HG03025 (cell line): ENCODE results near the gene PKP3.
A peak's percentile ranks its signal among the peaks of the same experiment; 100 is the strongest.
"Not testable (repeated sequence)": the region's sequence is repeated elsewhere in the genome, so short reads cannot be mapped to it uniquely, and the experiment has no call there.

Experiments
- ATAC-seq: cut with Tn5 transposase; IDR thresholded peaks from one replicate; pipeline ENCODE4 v1.9.1; 2021; ENCODE audit warnings: mild to moderate bottlenecking, moderate library complexity; ENCODE audit not compliant: unreplicated experiment, low FRiP score

The PKP3 gene

GRCh38 chr11:393219-394033 lies 583 bp upstream of the PKP3 start:
- ATAC-seq: no peak

DNA sequence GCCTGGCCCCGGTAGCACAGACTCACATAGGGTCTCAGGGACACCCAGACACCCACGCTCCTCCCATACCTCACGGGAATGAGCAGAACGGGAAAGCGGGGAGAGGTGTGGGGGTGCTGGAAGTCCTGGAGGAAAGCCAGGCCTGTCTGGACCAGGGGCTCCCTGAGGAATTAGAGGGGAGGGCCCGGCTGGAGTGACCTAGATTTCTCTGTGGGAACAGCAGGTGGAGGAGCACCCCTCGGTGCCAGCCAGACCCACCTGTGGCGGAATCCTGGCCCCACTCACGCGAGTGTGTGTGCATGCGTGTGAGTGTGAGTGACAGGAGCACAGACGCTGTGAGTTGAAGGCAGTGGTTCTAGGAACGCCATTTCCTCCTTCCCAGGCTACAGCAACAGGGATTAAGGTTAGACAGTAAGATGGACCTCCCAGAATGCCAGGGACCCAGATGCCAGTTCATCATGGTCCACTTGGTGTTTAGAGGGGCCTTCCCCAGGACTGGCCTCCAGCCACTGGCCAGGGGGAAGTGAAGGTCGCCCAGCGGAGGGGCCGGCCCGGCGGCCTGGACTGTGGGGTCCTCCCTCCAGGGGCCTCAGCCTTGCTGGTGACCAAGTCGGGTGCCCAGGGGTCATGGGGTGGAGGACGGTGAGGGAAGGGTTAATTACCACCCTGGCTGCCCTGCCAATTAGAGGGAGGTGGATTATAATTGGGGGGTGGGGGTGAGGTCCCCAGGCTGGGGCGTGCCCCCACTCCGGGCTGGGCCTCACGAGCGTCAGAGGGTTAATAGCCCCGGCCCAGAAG lies 1.0 kb downstream of the PKP3 start:
- no peak for ATAC-seq

DNA sequence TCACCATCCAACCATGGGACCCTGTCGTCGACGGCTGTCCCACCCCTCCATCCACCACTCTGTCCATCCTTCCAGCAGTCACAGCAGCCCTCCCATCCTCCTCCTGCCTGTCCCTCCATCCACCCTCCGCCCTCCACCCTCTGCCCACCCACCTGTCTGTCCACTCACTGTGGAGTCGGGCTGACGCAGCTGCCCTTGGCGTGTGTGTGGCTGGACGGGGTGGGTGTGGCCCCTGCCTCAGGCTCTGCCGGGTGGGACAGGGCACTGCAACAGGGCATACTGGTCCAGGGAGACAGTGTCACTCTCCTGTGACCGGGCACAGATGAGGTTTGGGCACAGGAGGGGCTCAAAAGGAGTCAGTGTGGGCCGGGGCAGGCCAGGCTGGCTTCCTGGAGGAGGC lies 1.9 kb downstream of the PKP3 start:
- no peak for ATAC-seq

DNA sequence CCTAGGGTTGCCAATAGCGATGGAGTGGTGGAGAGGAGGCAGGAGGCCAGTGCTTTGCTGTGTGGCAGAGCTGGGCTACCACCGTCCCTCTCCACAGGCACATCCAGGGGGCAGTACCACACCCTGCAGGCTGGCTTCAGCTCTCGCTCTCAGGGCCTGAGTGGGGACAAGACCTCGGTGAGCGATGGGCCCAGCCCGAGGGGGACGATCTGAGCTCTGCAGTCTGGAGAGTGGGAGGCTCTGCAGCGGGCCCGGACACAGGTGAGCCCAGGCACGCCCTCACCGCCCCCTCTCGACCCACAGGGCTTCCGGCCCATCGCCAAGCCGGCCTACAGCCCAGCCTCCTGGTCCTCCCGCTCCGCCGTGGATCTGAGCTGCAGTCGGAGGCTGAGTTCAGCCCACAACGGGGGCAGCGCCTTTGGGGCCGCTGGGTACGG lies 2.5 kb downstream of the PKP3 start:
- ATAC-seq: peak; percentile 23

GRCh38 chr11:396948-397548 lies 3.0 kb downstream of the PKP3 start:
- peak; percentile 53 for ATAC-seq

DNA sequence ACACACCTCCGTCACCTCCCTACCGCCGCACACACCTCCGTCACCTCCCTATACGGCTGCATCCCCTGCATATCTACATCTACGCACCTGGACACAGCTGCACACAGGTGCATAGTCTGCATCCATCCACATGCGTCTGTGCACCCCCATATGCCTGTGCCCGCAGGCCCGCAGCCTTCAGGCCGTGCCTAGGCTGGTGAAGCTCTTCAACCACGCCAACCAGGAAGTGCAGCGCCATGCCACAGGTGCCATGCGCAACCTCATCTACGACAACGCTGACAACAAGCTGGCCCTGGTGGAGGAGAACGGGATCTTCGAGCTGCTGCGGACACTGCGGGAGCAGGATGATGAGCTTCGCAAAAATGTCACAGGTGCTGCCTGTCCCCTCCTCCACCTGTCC lies 4.8 kb downstream of the PKP3 start:
- ATAC-seq: no peak

- no peak for ATAC-seq
These were observed 5.8 kb downstream of the PKP3 start for GRCh38 chr11:399731-400211.

DNA sequence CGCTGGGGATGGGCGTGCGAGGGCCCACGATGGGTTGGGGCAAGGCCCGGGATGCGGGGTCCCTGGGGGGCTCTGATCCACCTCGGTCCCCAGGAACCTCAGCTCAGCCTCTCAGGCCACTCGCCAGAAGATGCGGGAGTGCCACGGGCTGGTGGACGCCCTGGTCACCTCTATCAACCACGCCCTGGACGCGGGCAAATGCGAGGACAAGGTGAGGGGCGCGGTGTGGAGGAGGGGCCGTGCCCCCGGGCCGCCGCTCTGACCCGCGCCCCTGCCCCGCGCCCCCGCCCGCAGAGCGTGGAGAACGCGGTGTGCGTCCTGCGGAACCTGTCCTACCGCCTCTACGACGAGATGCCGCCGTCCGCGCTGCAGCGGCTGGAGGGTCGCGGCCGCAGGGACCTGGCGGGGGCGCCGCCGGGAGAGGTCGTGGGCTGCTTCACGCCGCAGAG lies 6.3 kb downstream of the PKP3 start:
- no peak for ATAC-seq

- not testable (repeated sequence) for ATAC-seq
These were observed 7.2 kb downstream of the PKP3 start for GRCh38 chr11:401196-401595.

DNA sequence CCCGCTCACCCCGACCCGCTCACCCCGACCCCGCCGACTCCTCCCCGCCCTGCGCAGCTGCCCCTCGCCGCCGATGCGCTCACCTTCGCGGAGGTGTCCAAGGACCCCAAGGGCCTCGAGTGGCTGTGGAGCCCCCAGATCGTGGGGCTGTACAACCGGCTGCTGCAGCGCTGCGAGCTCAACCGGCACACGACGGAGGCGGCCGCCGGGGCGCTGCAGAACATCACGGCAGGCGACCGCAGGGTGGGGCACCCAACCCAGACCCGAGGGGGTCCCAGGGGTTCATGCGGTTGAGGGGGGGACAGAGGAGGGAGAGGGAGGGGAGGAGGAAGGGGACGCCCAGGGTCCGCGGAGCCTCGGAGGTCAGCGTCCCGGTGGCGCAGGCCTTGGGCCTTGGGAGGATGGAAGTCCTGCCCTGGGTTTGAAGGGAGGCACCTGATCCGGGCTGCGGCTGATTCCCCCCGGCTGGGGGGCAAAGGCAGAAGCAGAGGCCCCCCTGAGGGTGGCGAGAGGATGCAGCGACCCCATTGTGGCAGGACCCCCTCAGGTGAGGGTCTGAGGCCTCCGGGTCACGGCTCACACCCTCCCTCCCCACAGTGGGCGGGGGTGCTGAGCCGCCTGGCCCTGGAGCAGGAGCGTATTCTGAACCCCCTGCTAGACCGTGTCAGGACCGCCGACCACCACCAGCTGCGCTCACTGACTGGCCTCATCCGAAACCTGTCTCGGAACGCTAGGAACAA lies 9.2 kb downstream of the PKP3 start:
- ATAC-seq: no peak

GRCh38 chr11:403761-404431 lies 9.9 kb downstream of the PKP3 start:
- no peak for ATAC-seq

DNA sequence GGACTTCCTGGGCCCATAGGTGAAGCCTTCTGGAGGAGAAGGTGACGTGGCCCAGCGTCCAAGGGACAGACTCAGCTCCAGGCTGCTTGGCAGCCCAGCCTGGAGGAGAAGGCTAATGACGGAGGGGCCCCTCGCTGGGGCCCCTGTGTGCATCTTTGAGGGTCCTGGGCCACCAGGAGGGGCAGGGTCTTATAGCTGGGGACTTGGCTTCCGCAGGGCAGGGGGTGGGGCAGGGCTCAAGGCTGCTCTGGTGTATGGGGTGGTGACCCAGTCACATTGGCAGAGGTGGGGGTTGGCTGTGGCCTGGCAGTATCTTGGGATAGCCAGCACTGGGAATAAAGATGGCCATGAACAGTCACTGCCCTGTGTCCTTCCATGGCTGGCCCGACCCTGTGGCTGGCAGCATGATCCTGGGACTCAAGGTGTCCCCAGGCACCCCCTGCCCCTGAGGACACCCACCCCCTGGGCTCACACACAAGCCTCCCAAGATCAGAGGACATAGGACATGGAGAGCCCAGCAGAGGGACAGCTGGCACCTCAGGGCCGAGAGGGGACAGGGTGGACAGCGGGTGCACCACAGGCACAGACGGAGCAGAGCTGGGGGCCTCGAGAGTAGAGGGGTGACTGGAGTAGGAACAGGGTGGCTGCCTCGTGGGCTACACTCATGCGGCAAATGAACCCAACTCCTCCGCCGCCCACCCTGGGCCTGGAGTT lies 10.7 kb downstream of the PKP3 start:
- no peak for ATAC-seq

DNA sequence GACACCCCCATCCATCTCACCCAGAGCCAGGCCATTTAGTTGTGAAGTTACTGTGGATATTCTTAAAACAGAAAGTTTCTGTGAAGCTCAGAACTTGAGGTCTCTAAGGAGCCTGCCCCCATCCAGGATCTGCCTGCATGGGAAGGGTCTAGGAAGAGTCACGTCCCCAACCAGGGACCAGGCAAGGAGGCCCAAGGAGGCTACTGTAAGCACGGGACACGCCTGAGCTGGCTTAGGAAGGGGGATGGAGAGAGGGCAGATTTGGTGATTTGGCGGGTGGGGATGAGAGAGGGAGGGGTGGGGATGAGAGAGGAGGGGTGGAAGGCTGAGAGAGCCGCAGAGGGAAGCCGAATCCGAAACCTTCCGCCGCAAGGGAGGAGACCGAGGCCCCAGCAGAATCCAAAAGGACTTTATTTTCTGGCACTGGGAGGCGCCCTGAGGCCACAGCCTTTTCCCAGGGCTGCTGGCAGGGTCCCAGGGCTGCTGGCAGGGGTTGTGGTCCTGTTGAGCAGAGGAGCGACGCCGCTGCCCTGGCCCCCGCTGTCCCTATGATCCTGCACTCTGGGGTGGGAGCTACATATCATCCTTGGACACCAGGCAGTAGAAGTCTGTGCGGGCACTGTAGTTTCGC lies 11.4 kb downstream of the PKP3 start:
- no peak for ATAC-seq

- ATAC-seq: no peak
These were observed 12.2 kb downstream of the PKP3 start for GRCh38 chr11:405954-406795.

DNA sequence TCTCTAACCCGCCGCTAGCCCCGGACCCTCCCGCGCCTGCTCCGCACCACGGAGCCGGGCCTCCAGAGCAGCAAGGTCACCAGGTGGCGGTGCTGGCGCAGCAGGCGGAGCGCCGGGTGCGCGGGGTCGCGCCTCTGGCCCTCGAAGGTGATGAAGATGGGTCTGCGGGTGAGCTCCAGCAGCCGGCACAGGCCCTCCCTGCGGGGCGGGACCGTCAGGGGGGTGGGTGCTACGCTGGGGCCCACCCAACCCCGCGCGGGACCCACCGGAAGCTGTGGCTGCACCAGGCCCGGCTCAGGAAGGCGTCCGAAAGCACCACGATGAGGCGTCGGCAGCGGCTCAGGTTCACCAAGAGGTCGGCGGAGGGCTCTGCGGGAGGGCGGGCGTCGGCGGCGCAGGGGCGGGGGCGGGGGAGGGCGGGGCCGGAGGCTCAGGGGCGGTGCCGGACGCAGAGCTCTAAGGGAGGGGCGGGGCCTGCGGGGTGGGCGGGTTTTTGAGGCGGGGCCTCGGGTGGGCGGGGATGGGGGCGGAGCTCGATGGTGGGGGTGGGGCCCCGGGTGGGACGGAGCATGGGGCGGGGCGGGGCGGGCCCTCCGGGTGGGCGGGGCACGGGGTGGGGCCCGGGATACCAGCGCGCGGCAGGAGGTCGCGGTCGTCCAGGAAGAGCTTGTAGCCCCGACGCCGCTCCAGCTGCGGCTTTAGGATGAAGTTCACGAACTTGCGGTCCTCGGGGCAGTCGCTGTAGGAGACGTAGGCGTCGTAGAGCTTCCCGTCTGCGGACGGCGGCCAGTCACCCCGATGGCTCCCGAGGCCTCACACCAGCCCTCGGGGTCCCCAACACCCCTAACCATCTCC lies 13.0 kb downstream of the PKP3 start:
- peak; percentile 40 for ATAC-seq

GRCh38 chr11:407651-408123 lies 13.7 kb downstream of the PKP3 start:
- ATAC-seq: no peak
